Prostate gland (tissue), 2 donors: ENCODE results near the gene ALK. TPM values are rescaled to one million over a fixed set of nuclear protein-coding genes. Genes with fewer than 3 reads are reported as not detected.

ENCODE experiments used
- DNase-seq: peaks from one replicate; pipeline ENCODE4 v3.0.0-alpha.2; 2019; ENCODE audit warnings: low spot score
- H3K27ac ChIP-seq, 2 donors: fragments of 200-600 bp; sonication (generic); 2 replicates each; pipeline ENCODE4 v1.5.1; 2017 to 2019
- H3K27me3 ChIP-seq: fragments of 200-600 bp; sonication (generic); replicated peaks from 2 replicates; pipeline ENCODE4 v1.5.1; 2019; ENCODE audit not compliant: insufficient read depth
- H3K36me3 ChIP-seq, 2 donors: fragments of 200-600 bp; sonication (generic); 1 replicate in 1 of 2; 2 replicates in 1 of 2; pipeline versions ENCODE4 v1.5.1 to v1.8.1; 2017 to 2019
- H3K4me1 ChIP-seq: fragments of 200-600 bp; sonication (generic); replicated peaks from 2 replicates; pipeline ENCODE4 v1.5.1; 2019
- H3K4me3 ChIP-seq, 2 donors: fragments of 200-600 bp; sonication (generic); 2 replicates each; pipeline ENCODE4 v1.5.1; 2017 to 2019
- H3K9me3 ChIP-seq: fragments of 200-600 bp; sonication (generic); 2 replicates; pipeline ENCODE4 v1.5.1; 2017
- CTCF ChIP-seq, 4 experiments: fragments of 200-600 bp in 2 of 4; fragments of 450-650 bp in 2 of 4; sonication (generic) in 2 of 4; IDR thresholded peaks; 1 replicate in 3 of 4; 2 replicates in 1 of 4; pipeline ENCODE4 v1.5.1; 2016 to 2019; ENCODE audit warnings: antibody characterized with exemption in 4 of 4, mild to moderate bottlenecking in 2 of 4, moderate library complexity in 2 of 4
- POLR2A ChIP-seq: fragments of 450-650 bp; IDR thresholded peaks from one replicate; pipeline ENCODE4 v1.6.1; 2016; ENCODE audit warnings: antibody characterized with exemption, mild to moderate bottlenecking
- POLR2AphosphoS5 ChIP-seq: sonication (generic); formaldehyde crosslinking; IDR thresholded peaks from one replicate; pipeline ENCODE4 v1.6.1; 2017; ENCODE audit warnings: antibody characterized with exemption
- WGBS: methylation state at CpG from one replicate; pipeline ENCODE4 v1.1.5; 2018; 5-methylcytosine and 5-hydroxymethylcytosine counted together
- intact Hi-C: fragments of 100-400 bp; cut with DNase I; formaldehyde crosslinking; loops from one replicate; pipeline ENCODE4 v1.14.2; 2022
- total RNA-seq, 2 donors: library from RNA; depleted of rRNA; stranded (reverse); fragments of >200 nt; gene quantifications; one replicate each; pipeline ENCODE4 v1.1.0, GENCODE V29; 2016

ALK gene
- total RNA-seq, 2 donors from 2014 or later, result 0.14 to 1.2 TPM

DNA sequence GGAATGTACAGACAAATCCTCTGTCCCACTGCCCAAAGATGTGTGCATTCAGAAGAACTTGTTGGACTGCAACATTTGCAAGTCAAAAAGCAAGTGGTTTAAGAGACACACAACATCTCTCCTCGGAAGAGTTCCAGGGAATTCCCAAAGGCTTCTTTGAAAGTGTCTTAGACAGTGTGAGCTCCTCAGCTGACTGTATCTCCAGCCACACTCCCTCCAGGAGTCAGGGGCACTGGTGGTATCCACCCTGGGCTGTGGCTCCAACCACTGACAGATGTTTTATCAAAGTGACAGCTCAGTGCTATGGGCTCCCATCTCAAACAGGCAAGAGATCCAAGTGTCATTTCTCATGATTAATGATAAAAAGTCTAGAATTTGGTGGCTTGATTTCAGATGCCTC, 48.5 kb downstream of the ALK start:
- TF ChIP-seq CTCF (IDR thresholded peaks at IDR 0.05) (no peak), POLR2AphosphoS5 (no peak), POLR2A (no peak)
- intact Hi-C loops, result no loop called here
- WGBS, result 78% methylated on average over 1 of the region's 1 CpG

GRCh38 chr2:29871541-29871940, 49.8 kb downstream of the ALK start:
- DNase-seq, result no peak
- Histone ChIP-seq H3K27ac (no peak overlapping the region), H3K4me3 (no peak overlapping the region), H3K27me3 (no peaks in the 10 kb centered on the region), H3K36me3 (no peaks in the 10 kb centered on the region), H3K9me3 (no peaks in the 10 kb centered on the region), H3K4me1 (no peaks in the 10 kb centered on the region)
- intact Hi-C loops, result no loop called here
- WGBS, result 89% methylated on average over 2 of the region's 2 CpGs
- no peak for TF ChIP-seq POLR2AphosphoS5

More for the DNA sequence above, 48.5 kb downstream of the ALK start:
- H3K4me1 ChIP-seq, result no peaks in the 10 kb centered on the region
- H3K27me3 ChIP-seq, result no peaks in the 10 kb centered on the region
- H3K36me3 ChIP-seq, result no peaks in the 10 kb centered on the region
- H3K9me3 ChIP-seq, result no peaks in the 10 kb centered on the region
- no peak overlapping the region for H3K4me3 ChIP-seq
- DNase-seq, result no peak
- no peak overlapping the region for H3K27ac ChIP-seq

- intact Hi-C loops, result no loop called here
These were observed 55.9 kb downstream of the ALK start for GRCh38 chr2:29865512-29865911.

GRCh38 chr2:29864988-29865387, 56.4 kb downstream of the ALK start:
- Histone ChIP-seq H3K27me3 (no peaks in the 10 kb centered on the region), H3K27ac (no peak overlapping the region), H3K4me1 (no peaks in the 10 kb centered on the region), H3K9me3 (no peaks in the 10 kb centered on the region), H3K4me3 (no peak overlapping the region), H3K36me3 (no peaks in the 10 kb centered on the region)
- DNase-seq, result no peak
- TF ChIP-seq POLR2AphosphoS5 (no peak), POLR2A (no peak), CTCF (IDR thresholded peaks at IDR 0.05) (no peak)
- intact Hi-C loops, result no loop called here
- 0% methylated on average over 1 of the region's 1 CpG for WGBS

More at GRCh38 chr2:29865512-29865911, 55.9 kb downstream of the ALK start:
- DNase-seq, result no peak
- Histone ChIP-seq H3K9me3 (no peaks in the 10 kb centered on the region), H3K27me3 (no peaks in the 10 kb centered on the region), H3K36me3 (no peaks in the 10 kb centered on the region), H3K27ac (no peak overlapping the region), H3K4me3 (no peak overlapping the region), H3K4me1 (no peaks in the 10 kb centered on the region)
- TF ChIP-seq POLR2A (no peak), CTCF (IDR thresholded peaks at IDR 0.05) (no peak), POLR2AphosphoS5 (no peak)
- WGBS, result 73% methylated on average over 1 of the region's 1 CpG

DNA sequence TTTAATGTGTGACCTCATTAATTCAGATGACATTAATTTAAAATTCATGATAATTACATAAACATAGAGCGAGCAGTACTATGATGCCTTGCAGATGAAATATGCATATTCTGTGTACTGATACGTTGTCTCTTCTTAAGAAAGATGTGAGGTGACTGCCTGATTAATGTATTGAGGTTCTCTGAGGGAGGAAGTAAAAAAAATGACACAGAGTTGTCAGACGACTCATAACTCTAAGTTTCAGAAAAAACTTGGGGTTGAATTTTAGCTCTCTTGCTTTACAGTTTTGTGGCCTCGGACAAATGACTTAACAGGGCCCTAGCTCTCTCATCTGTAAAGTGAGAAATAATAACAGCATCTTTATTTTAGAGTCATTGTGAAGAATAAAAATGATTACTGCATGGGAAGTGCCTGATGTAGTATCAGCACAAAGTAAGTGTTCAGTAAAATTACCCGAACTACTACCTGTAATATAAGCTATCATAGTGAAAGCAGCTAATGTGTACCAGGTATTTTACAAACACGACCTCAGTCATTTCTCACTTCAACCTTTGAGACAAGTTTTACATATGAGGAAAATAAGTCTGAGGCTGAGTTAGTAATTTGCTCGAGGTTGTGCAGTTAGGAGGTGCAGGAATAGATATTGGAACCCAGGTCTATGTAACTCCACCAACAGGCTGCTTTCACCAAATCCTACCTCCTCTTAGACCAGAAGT, 65.3 kb downstream of the ALK start:
- H3K27ac ChIP-seq, result no peak overlapping the region
- no peaks in the 10 kb centered on the region for H3K27me3 ChIP-seq
- intact Hi-C loops, result no loop called here
- WGBS, result 87% methylated on average over 7 of the region's 7 CpGs
- H3K9me3 ChIP-seq, result no peaks in the 10 kb centered on the region
- no peak for DNase-seq
- no peaks in the 10 kb centered on the region for H3K36me3 ChIP-seq
- TF ChIP-seq POLR2AphosphoS5 (no peak), POLR2A (no peak), CTCF (IDR thresholded peaks at IDR 0.05) (no peak)
- H3K4me3 ChIP-seq, result no peak overlapping the region
- H3K4me1 ChIP-seq, result no peaks in the 10 kb centered on the region
